Measurements from ENCODE around the gene NT5C1B. TPM values are rescaled to one million over a fixed set of nuclear protein-coding genes. Genes with fewer than 3 reads are reported as not detected.

Gene NT5C1B
- total RNA-seq, 1 donor from 2014 or later, result not detected

- H3K27ac Mint-ChIP-seq (ENCODE audit: unreplicated experiment), result no peak overlapping the region
- H3K9me3 Mint-ChIP-seq (ENCODE audit: low read depth), result no peaks in the 10 kb centered on the region
- no peaks in the 10 kb centered on the region for H3K36me3 Mint-ChIP-seq (ENCODE audit: low read depth)
- DNase-seq (ENCODE audit: low spot score), result no peak
- H3K4me1 Mint-ChIP-seq (ENCODE audit: low read depth), result no peaks in the 10 kb centered on the region
- no peak for TF ChIP-seq CTCF (IDR thresholded peaks at IDR 0.05)
- no peak overlapping the region for H3K4me3 Mint-ChIP-seq (ENCODE audit: unreplicated experiment)
- H3K27me3 Mint-ChIP-seq (ENCODE audit: low read depth), result no peaks in the 10 kb centered on the region
Measured at GRCh38 chr2:18527822-18528221, 61.5 kb downstream of the NT5C1B start.

- Mint-ChIP-seq H3K36me3 (ENCODE audit: low read depth) (no peaks in the 10 kb centered on the region), H3K9me3 (ENCODE audit: low read depth) (no peaks in the 10 kb centered on the region), H3K4me3 (ENCODE audit: unreplicated experiment) (no peak overlapping the region), H3K27ac (ENCODE audit: unreplicated experiment) (no peak overlapping the region), H3K4me1 (ENCODE audit: low read depth) (peaks cover 3% of the 10 kb centered on the region), H3K27me3 (ENCODE audit: low read depth) (no peaks in the 10 kb centered on the region)
- no peak for TF ChIP-seq CTCF (IDR thresholded peaks at IDR 0.05)
- DNase-seq (ENCODE audit: low spot score), result no peak
Measured at GRCh38 chr2:18527326-18527725, 62.0 kb downstream of the NT5C1B start.

DNA sequence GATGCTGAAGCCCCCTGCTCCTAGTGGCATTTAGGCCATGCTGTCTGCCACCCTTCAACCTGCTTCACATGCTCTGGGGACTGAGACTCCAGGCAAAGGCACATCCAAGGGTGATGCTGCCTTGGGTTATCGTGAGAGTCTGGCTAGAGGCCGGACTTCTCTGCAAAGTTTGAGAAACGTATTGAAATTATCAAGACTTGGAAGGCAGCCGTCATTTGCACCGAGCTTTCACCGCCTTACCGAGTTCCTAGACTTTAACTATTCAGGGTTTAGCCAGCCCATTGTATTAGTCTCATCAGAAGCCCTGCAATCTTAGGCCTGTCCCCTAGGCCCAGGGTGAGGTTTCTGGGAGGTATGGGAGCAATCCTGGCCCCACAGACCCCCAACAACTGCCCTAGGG, 62.9 kb downstream of the NT5C1B start:
- Mint-ChIP-seq H3K36me3 (ENCODE audit: low read depth) (no peaks in the 10 kb centered on the region), H3K9me3 (ENCODE audit: low read depth) (no peaks in the 10 kb centered on the region), H3K4me3 (ENCODE audit: unreplicated experiment) (no peak overlapping the region), H3K27me3 (ENCODE audit: low read depth) (no peaks in the 10 kb centered on the region), H3K4me1 (ENCODE audit: low read depth) (peaks cover 3% of the 10 kb centered on the region), H3K27ac (ENCODE audit: unreplicated experiment) (no peak overlapping the region)
- no peak for DNase-seq (ENCODE audit: low spot score)
- no peak for TF ChIP-seq CTCF (IDR thresholded peaks at IDR 0.05)

GRCh38 chr2:18525852-18526251, 63.5 kb downstream of the NT5C1B start:
- no peaks in the 10 kb centered on the region for H3K9me3 Mint-ChIP-seq (ENCODE audit: low read depth)
- no peak for TF ChIP-seq CTCF (IDR thresholded peaks at IDR 0.05)
- no peak for DNase-seq (ENCODE audit: low spot score)
- H3K27me3 Mint-ChIP-seq (ENCODE audit: low read depth), result no peaks in the 10 kb centered on the region
- no peak overlapping the region for H3K27ac Mint-ChIP-seq (ENCODE audit: unreplicated experiment)
- peaks cover 3% of the 10 kb centered on the region for H3K4me1 Mint-ChIP-seq (ENCODE audit: low read depth)
- no peaks in the 10 kb centered on the region for H3K36me3 Mint-ChIP-seq (ENCODE audit: low read depth)
- no peak overlapping the region for H3K4me3 Mint-ChIP-seq (ENCODE audit: unreplicated experiment)

GRCh38 chr2:18525236-18525635, 64.1 kb downstream of the NT5C1B start:
- Mint-ChIP-seq H3K4me1 (ENCODE audit: low read depth) (peaks cover 6% of the 10 kb centered on the region), H3K9me3 (ENCODE audit: low read depth) (no peaks in the 10 kb centered on the region), H3K27ac (ENCODE audit: unreplicated experiment) (no peak overlapping the region), H3K4me3 (ENCODE audit: unreplicated experiment) (no peak overlapping the region), H3K36me3 (ENCODE audit: low read depth) (no peaks in the 10 kb centered on the region), H3K27me3 (ENCODE audit: low read depth) (no peaks in the 10 kb centered on the region)
- TF ChIP-seq CTCF (IDR thresholded peaks at IDR 0.05), result no peak
- no peak for DNase-seq (ENCODE audit: low spot score)

Data from chondrocyte (in vitro differentiated cells).